ACHN (cell line): ENCODE results near the gene ATP6V1G1.
"Not testable (repeated sequence)": the region's sequence is repeated elsewhere in the genome, so short reads cannot be mapped to it uniquely, and the experiment has no call there.

ENCODE experiments used
- DNase-seq: peaks from one replicate; pipeline ENCODE4 v3.0.0-alpha.2; 2015
- in situ Hi-C: cut with HindIII; loops from 2 replicates; pipeline ENCODE4 v1.10.0; 2017; ENCODE audit warnings: low sequenced_read_pairs, low pct_ligation_motif_present, low pct_unique_long_range_greater_than_20kb

The ATP6V1G1 gene

DNA sequence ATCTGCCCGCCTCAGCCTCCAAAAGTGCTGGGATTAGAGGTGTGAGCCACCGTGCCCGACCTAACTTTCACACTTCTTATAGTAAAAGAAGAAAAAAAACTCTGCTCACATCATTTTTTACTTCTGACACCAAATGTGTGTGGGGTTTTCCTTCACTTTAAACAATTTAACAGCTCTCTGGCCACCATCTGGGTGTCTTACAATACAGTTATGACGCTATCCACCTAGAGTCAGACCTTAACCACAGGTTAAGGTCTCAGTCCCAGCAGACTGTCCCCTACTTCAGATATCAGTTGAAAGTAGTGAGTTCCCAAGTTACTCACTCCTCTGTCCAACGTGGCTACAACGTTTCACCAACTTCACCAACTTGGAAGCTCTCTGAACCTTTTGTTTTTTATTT, 15.4 kb upstream of the ATP6V1G1 start:
- in situ Hi-C loops: no loop called here
- DNase-seq: no peak

DNA sequence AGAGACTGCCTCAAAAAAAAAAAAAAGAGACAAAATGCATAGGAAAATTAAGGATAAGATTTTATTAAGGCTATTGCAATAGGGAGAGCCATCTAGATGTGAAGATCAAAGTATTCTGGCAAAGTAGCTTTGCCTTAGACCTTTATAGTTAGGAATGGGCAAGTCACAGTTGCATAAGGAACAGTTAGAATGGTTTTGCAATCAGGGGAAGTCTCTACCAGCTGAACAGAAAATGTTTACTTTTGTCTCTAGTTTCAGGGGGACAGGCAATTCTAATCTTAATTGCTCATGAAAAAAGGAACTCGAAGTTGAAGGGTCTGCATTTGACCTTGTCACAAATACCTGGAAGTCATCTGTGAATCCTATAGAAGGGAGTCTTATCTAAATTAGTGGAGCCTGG, 13.1 kb upstream of the ATP6V1G1 start:
- no peak for DNase-seq
- in situ Hi-C loops: no loop called here

DNA sequence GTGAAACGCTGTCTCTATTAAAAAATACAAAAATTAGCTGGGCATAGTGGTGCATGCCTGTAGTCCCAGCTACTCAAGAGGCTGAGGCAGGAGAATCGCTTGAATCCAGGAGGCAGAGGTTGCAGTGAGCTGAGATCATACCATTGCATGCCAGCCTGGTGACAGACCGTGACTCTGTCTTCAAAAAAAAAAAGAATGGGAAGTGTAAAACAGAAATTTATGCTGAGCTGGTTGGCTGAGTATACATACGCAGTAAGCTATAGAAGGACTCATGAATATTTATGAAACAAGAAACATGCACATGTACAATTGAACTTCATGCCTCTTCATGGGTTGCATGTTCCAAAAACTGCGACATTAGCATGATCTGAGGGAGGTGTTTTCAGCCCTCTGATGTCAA, 10.8 kb upstream of the ATP6V1G1 start:
- peak; percentile 34 for DNase-seq
- in situ Hi-C loops: not testable (repeated sequence)

DNA sequence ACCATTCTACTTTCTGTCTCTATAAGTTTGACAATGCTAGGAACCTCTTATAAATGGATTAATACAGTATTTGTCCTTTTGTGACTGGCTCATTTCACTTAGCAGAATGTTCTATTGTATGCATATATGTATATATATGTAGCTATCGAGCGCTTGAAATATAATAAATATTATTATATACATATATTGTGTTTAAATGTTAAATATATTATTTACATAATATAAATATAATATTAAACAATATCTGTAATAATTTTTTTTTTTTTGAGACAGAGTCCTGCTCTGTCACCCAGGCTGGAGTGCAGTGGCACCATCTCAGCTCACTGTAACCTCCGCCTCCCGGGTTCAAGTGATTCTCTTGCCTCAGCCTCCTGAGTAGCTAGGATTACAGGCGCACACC, 9.4 kb upstream of the ATP6V1G1 start:
- in situ Hi-C loops, DNase-seq: not testable (repeated sequence)

DNA sequence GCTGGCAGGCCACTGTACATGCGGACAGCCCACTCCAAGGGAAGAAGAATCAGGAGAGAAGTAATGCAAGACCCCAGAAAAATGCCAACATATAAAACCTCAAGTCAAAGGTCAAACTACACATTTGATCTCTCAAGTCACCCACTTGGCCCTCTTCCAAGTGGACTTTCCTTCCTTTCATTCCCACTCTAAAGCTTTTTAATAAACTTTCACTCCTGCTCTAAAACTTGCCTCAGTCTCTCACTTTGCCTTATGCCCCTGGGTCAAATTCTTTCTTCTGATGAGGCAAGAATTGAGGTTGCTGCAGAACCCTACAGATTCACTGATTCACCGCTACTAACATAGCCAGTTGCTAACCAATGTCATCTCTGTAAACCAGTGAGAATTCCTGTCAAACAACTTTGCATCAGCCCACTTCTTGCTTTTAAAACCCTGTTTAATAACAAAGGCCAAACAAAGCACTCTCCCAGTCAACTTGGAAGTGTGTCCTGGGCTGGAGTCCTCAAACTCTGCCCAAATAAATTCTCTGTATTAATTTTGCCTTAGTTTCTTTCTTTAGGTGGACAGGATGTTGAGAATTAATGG, 6.9 kb upstream of the ATP6V1G1 start:
- no peak for DNase-seq
- in situ Hi-C loops: no loop called here

DNA sequence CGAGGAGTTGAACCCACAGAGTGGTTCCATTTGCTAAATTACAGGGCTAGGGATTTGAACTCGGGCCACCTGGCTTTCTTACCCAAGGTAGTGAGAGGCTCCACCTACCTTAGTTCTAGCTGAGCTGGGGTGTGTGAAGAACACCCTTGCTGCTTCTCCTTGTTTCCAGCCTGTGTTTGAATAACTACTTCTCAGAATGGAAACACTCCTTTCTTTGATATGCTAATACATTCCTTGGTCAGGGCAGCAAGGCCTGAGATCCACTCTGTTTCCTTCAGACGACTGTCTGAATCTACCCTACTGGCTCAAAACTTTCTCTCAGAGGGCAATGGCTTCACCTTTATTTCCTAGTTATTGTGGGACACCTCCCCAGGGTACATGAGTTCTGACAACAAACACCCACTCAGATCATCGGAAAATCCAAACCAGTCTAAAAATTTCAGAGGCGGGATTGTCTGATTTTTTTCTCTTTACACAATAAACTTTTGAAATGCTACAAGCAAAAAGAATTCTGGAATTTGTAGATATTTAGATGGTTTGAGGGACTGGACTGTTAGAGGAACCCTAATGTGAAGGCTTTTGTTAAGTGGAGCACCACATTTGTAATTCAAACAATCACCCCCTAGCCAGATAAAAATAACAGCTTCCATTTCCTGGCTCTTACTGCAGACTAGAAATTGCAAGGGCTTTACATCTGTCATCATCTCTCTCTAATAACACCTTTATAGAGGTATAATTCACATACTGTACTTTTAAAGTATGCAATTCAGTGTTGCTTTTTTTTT, 4.0 kb upstream of the ATP6V1G1 start:
- no peak for DNase-seq
- in situ Hi-C loops: no loop called here

DNA sequence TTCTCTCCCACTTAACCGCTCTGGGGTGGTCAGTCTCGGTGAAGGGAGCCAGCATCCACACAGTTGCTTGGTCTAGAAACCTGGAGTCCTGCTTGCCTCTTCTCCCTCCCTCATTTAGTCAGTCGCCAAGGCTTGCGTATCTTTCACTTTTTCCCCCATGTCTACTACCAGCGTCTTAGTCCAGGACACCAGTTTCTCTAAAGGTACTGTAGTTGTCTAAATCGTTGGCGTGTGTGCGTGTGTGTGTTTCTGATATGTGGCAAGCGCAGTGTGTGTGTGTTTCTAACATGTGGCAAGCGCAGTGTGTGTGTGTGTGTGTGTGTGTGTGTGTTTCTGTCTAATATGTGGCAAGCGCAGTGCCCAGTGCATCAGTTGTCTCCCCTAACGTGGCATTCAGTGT, 641 bp downstream of the ATP6V1G1 start:
- in situ Hi-C loops: no loop called here
- DNase-seq: no peak

DNA sequence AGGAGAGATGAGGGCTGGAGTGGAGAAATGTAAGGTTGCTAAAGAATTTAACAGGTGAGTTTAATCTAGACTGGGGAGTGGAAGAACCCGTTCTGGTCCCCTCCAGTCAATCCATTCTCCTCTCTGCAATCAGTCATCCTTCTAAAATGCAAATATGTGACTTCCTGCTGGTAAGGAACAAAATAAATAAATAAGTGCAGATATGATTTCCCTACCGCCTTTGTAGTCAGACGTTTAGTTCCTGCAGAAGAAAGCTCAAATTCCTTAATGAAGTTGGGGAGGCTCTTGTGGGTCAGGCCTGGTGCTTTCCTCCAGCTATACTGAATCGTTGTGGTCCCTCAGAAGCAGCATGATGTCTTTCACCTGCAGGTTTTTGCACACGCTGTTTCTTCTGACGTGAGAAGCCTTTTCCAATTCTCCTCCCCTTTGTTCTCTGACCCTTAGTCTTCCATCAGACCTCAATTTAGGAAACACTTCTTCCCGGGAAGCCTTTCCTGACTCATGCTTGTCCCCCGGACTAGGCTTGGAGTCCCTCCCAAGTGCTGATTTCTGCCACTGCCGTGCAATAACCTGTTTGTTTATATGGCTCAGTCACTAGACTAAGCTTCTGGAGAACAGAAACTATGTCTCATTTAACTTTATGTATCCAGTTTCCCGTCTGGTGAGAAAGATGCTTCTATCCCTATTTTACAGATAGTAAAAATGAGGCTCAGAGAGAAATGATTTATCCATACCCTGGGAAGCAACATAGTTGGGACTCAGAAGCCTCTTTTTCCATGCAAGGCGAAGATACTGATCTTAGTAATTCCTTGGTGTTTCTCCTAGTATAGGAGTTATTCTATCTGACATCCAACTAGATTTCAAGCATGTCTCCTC, 1.3 kb downstream of the ATP6V1G1 start:
- no peak for DNase-seq

DNA sequence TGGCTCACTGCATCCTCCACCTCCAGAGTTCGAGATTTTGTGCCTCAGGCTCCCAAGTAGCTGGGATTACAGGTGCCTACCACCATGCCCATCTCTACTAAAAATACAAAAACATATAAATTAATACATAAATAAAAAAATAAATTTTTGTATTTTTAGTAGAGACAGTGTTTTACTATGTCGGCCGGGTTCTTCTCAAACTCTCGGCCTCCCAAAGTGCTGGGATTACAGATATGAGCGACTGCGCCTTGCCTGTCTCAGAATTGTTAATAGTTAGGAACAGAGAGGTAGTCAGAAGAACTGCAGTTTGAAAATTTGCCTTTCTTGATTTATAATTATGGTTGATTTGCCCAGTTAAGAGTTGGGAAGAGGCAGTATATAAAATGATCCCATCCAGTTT, 2.8 kb downstream of the ATP6V1G1 start:
- in situ Hi-C loops: no loop called here
- DNase-seq: no peak

More for the DNA sequence above, 1.3 kb downstream of the ATP6V1G1 start:
- in situ Hi-C loops: no loop called here

DNA sequence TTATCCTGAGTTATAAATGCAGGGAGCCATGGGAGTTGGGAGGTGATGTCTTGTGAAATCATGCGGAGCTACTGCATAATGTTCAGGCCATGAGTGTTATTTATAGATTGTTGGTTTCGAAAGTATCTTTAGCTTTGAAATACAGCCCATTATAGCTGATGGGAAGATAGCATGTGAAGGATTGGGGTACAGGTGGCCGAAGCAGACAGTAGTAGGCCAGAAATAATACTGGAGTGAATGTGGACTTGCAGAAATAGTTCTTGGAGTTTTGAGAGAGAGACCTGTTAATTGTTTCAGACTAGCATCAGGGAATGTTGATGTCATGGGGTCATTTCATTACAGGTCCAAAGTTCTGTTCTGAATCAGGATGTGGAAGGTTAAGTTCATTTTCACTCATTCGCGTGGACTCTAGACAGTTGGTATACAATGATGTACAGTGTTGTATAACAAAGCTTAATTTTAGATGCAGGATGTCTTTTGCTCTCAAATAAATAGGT, 3.8 kb downstream of the ATP6V1G1 start:
- in situ Hi-C loops: no loop called here
- no peak for DNase-seq

DNA sequence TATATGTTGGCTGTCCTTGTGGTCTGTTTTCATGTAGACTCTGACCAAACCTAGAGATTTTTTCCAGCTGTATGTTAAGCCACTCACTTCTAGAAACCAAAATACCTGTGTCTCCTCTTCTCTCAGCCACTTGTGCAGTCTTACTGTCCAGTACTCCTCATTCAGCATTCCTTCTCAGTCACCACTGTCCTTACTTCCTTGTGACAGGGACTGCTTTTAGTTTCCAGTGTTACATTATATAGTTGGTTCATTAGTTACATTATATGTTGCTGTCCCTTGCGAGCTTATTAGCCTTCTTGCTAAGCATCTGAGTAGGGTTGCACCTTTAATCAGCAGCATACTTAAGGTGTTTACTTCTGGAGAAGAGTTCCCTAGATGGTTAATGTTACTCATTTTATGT, 4.3 kb downstream of the ATP6V1G1 start:
- in situ Hi-C loops: no loop called here
- DNase-seq: no peak

DNA sequence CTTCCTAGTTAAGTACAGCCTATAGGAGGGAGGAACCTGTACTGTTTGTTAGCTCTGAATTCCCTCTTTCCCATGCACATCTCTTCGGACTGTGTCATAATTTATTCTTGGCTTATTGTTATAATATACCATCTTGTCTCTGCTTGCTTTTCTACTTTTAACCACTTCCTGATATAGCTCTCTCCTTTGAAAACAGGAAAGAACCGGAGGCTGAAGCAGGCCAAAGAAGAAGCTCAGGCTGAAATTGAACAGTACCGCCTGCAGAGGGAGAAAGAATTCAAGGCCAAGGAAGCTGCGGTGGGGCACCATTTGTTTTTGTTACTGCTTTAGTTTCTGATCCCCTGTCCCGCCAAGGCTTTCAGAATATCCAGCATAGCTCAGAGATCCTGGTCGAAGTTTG, 4.8 kb downstream of the ATP6V1G1 start:
- in situ Hi-C loops: no loop called here
- DNase-seq: no peak

DNA sequence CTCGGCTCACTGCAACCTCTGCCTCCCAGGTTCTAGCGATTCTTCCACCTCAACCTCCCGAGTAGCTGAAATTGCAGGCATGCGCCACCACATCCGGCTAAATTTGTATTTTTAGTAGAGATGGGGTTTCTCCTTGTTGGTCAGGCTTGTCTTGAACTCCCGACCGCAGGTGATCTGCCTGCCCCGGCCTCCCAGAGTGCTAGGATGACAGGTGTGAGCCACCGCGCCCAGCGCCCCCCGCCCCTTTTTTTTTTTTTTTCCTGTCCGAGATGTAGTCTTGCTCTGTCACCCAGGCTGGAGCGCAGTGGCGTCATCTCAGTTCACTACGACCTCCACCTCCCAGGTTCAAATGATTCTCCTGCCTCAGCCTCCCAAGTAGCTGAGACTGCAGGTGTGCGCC, 6.6 kb downstream of the ATP6V1G1 start:
- in situ Hi-C loops: no loop called here
- no peak for DNase-seq

DNA sequence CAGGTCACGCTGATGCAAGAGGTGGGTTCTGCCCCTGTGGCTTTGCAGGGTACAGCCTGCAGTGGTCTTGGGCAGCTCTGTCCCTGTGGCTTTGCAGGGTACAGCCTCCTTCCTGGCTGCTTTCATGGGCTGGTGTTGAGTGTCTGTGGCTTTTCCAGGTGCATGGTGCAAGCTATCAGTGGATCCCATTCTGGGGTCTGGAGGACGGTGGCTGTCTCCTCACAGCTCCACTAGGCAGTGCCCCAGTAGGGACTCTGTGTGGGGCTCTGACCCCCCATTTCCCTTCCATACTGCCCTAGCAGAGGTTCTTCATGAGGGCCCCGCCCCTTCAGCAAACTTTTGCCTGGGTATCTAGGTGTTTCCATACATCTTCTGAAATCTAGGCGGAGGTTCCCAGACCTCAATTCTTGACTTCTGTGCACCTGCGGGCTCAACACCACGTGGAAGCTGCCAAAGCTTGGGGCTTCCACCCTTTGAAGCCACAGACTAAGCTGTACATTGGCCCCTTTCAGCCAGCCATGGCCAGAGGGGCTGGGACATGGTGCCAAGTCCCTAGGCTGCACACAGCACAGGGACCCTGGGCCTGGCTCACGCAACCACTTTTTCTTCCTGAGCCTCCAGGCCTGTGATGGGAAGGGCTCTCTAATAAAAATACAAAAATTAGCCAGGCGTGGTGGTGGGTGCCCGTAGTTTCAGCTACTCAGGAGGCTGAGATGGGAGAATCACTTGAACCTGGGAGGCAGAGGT, 13.1 kb downstream of the ATP6V1G1 start:
- DNase-seq, in situ Hi-C loops: not testable (repeated sequence)

DNA sequence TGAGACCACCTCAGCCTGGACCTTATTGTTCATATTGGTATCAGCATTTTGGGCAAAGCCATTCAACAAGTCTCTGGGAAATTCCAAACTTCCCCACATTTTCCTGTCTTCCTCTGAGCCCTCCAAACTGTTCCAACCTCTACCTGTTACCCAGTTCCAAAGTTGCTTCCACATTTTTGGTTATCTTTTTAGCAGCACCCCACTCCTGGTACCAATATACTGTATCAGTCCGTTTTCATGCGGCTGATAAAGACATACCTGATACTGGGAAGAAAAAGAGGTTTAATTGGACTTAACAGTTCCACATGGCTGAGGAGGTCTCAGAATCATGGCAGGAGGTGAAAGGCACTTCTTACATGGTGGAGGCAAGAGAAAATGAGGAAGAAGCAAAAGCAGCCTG, 14.2 kb downstream of the ATP6V1G1 start:
- DNase-seq, in situ Hi-C loops: not testable (repeated sequence)

DNA sequence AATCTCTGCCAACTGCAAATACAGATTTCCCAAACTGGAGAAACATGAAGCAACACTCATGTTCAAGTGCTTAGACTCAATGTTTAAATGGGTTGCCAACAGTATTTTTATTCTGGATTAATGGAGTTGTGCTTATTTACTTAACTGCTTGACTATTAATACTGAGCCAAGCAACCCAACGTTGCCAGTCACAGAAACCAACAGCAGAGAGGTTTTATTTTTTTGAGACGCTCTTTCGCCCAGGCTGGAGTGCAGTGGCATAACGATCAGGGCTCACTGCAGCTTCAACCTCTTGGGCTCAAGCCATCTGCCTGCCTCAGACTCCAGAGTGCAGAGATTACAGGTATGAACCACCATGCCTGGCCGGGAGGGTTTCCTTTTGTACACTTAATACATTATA, 15.1 kb downstream of the ATP6V1G1 start:
- in situ Hi-C loops: no loop called here
- no peak for DNase-seq

DNA sequence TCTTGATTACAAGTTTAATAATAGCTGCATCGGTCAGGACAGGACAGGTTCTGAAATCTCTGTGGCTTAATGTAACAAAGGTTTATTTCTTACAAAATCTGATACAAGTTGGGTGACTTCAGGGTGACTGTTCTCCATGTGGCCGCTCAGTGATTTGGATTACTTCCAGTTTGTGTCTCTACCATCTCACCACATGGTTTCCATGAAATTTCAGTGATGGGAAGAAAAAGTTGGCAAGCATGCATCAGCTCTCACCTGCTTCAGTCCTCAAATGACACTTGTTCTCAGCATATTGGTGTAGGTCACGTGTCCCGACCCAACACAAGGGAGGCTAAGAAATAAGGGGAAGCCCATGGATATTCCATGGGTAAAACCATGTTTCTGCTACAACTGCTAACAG, 15.7 kb downstream of the ATP6V1G1 start:
- no peak for DNase-seq
- in situ Hi-C loops: no loop called here

DNA sequence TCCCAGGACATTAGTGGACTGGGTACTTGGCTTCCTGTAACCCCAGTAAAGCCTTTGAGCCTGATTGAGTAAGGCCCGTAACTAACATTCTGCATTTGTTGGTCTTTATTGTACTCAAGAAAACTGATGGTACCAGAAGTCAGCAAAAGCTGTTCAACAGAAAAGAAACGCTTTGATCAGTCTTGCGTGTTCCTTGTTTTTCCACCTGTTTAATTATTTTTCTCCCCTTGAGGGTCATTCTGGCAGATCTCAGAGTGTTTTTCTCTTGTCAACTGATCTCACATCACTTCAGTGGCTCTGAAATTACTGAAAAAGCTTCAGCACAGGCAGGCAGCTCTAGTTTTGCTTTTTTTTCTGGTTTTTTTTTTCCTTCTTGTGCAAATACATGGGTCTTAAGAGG, 17.4 kb downstream of the ATP6V1G1 start:
- no peak for DNase-seq
- in situ Hi-C loops: no loop called here

DNA sequence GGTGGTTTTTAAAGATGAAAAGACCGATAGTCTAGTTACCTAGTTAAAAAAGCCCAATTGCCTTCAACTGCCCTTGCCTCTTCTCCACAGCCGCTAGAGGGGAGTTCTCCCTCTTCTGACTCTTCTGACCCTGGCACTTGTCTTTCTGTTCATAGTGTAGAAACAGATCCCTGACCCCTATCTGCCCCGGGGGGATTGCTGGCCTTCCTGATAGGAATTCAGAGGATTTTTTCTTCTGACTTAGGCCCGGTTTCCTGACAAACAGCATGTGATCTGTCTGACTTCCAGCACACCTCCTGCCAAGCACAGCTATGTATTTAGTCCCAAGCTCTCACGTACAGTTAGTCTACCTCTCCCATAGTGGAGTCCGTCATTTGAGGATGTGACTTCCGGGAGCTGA, 18.5 kb downstream of the ATP6V1G1 start:
- in situ Hi-C loops: no loop called here
- no peak for DNase-seq
